HS-5 (cell line): Measurements from ENCODE around the gene PARVA.

Experiments
- DNase-seq: peaks from one replicate; pipeline ENCODE4 v3.0.0-alpha.2; 2012; ENCODE audit warnings: low read depth

Gene PARVA

DNA sequence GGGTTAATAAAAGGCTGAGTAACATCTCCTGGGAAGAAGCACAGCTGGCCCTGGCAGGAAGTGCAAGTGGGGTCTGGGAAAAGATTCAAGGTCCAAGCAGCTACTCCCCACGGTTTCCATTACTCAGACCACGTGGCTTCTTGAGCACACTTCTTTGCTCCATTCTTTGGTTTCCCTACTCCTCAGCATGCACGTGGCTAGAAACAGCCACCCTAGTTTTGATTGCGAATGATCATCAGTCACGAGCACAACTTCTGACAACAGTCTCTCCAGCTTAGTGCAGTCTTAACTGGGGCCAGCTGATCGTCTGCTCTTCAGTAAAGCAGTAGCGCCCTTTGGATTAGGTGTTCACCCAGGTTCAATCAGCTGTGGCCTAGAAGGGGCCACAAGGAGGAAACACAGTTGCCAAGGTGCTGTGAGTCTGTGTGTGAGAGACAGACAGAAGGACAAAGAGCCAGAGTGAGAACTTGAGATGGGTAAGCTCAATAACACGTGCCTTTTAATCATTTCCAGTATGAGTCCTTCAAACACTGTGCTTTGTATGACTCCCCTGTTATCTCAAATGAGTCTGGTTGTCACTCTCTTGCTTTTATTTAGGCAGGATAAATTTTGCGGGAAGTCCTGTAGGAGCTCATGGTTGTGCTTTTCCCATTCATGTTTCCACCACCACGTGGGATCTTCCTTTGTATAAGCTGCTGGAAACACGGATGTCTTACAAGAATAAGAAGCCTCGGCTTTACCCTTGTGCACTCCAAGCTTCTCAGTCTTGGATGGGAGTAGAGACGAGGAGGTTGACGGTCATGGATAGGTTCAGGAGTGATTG, 901 bp upstream of the PARVA start:
- no peak for DNase-seq

- peak; percentile 68 for DNase-seq
Measured at GRCh38 chr11:12377824-12378593, 638 bp downstream of the PARVA start.

DNA sequence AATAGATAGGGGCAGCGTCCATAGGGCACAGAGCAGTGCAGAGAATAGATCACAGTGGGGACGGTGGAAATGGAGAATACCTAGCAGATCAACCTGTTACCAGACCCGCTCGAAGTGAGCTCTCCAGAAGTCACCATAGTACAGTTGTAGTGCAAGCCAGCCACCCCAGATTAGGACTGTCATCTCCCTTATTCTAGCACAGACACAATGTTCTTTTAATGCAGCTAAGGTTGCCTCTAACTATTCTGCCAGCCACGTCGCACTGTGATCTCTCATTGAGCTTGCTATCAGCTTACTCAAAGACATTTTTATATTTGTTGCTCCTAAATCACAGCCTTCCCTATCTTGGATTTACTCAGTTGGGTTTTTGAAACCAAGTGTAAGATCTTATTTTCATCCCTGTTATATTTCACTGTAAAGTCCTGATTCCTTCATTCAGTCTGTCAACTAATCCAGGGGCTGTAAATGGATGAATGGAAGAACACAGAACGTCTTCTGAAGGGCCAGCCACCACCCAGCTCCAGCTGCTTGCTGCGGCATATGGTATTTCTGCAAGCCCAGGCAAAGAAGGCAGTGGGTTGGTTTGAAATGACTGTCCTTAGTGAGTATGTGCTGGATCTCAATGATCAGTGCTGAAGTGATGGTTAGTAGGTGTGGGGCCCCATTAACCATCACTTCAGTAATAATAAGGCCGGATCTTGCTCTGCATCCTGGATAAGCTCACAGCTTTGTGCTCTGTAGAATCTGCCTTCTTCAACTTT, 3.4 kb downstream of the PARVA start:
- DNase-seq: no peak

DNA sequence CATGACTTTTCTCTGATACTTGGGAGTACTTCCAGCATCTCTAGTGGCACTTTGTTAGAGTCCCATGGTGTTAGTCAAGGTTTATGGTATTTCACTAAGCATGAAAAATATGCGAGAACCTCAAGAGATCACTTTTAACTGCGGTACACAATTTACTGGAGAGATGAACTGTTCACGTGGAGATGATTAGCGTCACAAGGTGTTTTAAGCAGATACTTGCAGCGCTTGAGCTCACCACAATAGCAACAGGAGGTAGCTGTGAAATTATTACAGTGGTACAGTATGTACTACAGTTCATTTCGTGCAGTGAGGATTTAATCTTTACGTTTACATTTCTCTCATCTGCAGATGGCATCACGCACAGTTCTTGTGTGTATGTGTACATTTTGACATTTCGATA, 4.5 kb downstream of the PARVA start:
- DNase-seq: no peak

- DNase-seq: no peak
Measured at GRCh38 chr11:12382451-12382850, 5.1 kb downstream of the PARVA start.

DNA sequence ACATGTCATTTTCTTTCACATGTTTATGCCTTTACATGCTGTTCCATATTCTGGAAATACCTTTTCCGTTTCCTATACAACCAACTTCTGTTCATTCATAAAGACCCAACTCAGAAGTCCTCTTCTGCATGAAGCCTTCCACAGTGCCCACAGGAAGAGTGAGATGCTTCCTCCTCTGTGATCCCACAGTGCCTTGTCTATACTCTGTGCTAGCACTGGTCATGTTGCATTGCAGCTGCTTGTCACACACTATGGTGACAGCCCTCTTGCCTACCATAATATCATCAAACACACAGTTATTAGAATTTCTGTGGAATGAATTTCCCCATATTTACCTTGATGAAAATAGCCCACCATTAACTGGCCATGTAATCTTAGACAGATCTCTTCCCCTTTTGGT, 8.9 kb downstream of the PARVA start:
- no peak for DNase-seq

DNA sequence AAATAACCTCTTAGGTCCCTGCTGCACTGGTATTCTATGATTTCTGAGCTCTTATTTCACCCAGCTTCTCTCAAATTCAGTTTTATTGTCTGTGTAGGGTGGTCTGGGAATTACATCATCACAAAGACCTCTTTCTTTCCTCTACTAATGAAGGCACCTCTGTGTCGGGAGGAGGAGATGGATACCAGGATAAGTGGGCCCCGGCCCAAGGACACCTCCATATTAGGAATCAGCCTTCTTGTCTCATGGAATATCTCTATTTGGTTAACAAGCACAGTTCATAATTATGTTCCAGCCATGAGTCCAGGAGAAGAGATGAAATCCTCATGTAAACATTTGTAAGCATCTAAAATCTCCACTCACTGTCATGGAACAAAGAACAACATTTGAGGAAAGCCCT, 9.4 kb downstream of the PARVA start:
- DNase-seq: no peak

DNA sequence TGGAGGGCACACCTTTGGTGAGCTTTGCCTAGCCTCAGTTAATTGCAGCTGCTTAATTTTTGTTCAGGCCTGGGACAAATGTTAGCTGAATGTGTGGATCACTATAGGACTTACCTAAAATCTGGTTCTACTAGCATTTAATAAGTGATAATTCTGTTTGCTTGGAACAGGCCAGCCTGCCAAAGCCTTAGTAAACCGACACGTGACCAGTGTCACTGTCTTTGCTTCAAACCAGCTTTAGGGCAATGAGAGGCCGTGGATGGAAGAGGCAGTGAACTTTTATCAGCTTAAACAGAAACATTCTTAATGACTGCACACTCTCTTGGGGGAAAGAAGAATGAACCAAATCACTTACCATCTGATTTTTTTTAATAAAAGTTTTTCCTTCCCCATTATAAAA, 10.8 kb downstream of the PARVA start:
- no peak for DNase-seq

GRCh38 chr11:12388939-12389670, 11.7 kb downstream of the PARVA start:
- DNase-seq: no peak

- no peak for DNase-seq
Measured at GRCh38 chr11:12389676-12390657, 12.6 kb downstream of the PARVA start.

DNA sequence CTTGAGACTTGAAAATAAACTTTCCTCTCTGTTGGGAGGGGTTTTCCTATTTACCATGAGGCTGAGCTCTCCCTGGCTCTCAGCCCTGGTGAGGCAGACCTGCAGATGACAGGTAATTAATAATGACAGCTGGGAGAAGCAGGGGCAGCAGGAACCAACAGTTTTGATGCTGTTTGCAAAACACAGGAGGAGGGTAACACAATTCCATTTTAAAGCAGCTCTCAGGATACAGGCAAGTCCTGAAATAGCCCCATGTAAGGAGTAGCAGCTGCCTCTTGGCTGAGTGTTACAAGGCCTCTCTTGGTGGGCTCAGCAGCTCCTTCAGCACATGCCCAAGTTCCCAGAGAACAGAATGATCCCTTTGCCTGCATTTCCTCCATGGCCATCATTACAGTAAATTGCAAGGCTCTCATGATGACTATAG, 13.3 kb downstream of the PARVA start:
- DNase-seq: no peak

DNA sequence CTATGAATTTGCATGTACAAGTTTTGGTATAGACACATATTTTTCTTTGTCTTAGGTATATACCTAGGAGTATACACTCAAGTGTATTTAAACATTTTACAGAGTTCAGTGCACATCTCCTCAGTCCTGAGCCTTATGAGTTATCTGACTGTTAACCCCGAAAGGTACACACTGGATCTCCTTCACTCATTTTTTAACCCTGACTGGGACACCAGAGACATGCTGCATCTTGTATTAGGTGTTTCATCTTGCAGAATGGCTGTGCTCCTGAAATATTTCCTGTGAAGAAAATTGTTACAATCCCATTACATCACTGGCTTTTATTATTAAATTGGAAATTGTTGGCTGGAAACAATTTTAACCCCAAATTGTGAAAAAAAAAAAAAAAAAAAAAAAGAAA, 15.3 kb downstream of the PARVA start:
- DNase-seq: no peak

- DNase-seq: no peak
Measured at GRCh38 chr11:12393691-12394090, 16.3 kb downstream of the PARVA start.

DNA sequence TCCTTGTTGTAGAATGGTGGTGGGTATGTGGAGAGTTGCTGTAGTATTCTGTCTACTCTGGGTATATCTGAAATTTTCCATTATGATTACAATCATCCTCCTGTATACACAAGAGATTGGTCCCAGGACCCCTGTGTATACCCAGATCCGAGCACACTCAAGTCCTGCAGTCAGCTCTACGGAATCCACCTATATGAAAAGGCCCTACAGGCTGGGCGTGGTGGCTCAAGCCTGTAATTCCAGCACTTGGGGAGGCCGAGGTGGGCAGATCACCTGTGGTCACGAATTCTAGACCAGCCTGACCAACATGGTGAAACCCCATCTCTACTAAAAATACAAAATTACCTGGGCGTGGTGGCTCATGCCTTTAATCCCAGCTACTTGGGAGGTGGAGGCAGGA, 17.2 kb downstream of the PARVA start:
- no peak for DNase-seq

DNA sequence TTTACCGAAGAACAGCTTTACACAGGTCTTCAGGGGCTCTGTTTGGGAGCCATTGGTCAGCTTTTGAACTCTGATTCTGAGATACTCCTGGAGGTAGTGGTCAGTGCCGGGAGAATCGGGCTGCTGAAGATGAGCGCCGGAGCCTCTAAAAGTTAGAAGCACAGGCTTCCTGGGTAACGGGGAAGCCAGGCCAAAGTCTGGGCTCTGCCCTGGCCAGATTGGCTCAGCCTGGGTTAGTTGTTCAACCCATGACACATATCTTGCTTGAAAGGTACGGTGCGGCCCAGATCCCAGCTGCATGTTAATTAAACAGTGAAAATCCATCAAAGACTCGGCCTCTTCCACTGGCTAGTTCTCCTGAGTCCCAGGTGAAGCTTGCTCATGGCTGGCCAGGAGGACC, 18.0 kb downstream of the PARVA start:
- no peak for DNase-seq

DNA sequence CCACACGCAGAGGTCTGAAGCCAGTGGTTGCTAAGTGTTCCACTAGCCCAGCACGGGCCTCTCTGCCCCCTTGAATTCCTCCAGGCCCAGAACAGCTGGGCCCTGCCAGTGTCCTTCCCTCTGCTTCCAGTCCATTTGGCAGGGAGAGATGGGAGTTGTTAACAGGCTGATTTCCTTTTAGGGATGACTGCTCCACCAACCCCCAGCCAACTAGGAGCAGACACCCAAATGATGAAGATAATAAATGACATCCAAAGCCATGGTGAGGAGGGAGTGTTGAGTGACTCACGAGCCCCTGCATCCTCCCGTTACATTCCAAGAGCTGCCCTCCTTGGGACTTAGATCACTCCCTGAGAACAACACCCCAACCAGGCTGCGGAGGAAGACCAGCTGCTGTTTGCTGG, 20.6 kb downstream of the PARVA start:
- peak; percentile 91 for DNase-seq

GRCh38 chr11:12399355-12399754, 22.0 kb downstream of the PARVA start:
- DNase-seq: no peak

- DNase-seq: no peak
Measured at GRCh38 chr11:12402025-12402424, 24.7 kb downstream of the PARVA start.

DNA sequence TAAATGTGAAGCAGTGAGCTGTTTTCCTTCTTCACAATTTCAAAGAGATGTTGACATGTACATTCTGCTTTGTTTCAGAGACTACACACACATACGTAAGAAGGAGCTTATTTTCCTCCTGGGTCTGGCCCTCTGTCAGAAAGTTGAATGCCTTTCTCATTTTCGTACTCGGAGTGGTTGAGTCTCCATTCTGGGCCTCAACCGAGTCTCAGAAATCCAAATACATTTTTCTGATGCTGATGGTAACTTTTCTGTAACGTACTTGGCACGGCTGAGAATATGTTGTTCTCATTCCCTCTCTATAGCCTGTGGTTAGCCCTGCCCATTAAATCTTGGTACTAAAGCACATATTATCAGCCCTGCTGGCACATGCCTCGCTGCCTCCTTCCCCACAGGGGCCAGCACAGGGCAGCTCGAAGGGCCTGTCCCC, 25.3 kb downstream of the PARVA start:
- no peak for DNase-seq

- DNase-seq: no peak
Measured at GRCh38 chr11:12403122-12403996, 26.0 kb downstream of the PARVA start.
